Stimulated activated CD8-positive, alpha-beta memory T cell treated with anti-CD3 and anti-CD28 coated beads, Interleukin-12 subunit alpha, Interleukin-12 subunit beta, amount 100 ng/mL, for 1 hour (primary cell): ENCODE results near the gene TPGS1.

Source experiments
- DNase-seq: peaks from one replicate; pipeline ENCODE4 v3.0.0-alpha.2; 2020; ENCODE audit warnings: low read depth

TPGS1 gene

GRCh38 chr19:507286-508203, at the start of gene TPGS1:
TSS of gene TPGS1 (plus strand) at chr19:507497. CDS start at chr19:507507, 10 bp downstream.
- DNase-seq = peak; percentile 57

GRCh38 chr19:457636-458035, 49.7 kb upstream of the TPGS1 start:
- no peak for DNase-seq

GRCh38 chr19:458091-459042, 48.9 kb upstream of the TPGS1 start:
- DNase-seq = no peak

GRCh38 chr19:459724-460511, 47.4 kb upstream of the TPGS1 start:
- DNase-seq = no peak

- DNase-seq = no peak
These were observed 46.2 kb upstream of the TPGS1 start, which contains the start of gene SHC2 for GRCh38 chr19:460877-461720. TSS of gene SHC2 (minus strand) at chr19:461033. CDS start at chr19:460996, 37 bp downstream.

GRCh38 chr19:461721-462551, 45.4 kb upstream of the TPGS1 start:
- no peak for DNase-seq

- DNase-seq = no peak
These were observed 43.7 kb upstream of the TPGS1 start for GRCh38 chr19:463483-464207.

GRCh38 chr19:464208-464545, 43.1 kb upstream of the TPGS1 start:
- DNase-seq = no peak

GRCh38 chr19:465056-465816, 42.1 kb upstream of the TPGS1 start:
- DNase-seq = no peak

- DNase-seq = no peak
These were observed 39.7 kb upstream of the TPGS1 start for GRCh38 chr19:467554-467953.

- no peak for DNase-seq
These were observed 38.6 kb upstream of the TPGS1 start for GRCh38 chr19:468587-469256.

- no peak for DNase-seq
These were observed 37.5 kb upstream of the TPGS1 start for GRCh38 chr19:469833-470232.

GRCh38 chr19:470701-471100, 36.6 kb upstream of the TPGS1 start:
- DNase-seq = no peak

GRCh38 chr19:472005-472858, 35.1 kb upstream of the TPGS1 start:
- no peak for DNase-seq

GRCh38 chr19:474126-475078, 32.9 kb upstream of the TPGS1 start:
- no peak for DNase-seq

GRCh38 chr19:475360-475759, 31.9 kb upstream of the TPGS1 start:
- no peak for DNase-seq
